Measurements from ENCODE around the gene CCDC86. TPM values are rescaled to one million over a fixed set of nuclear protein-coding genes. Genes with fewer than 3 reads are reported as not detected.
A peak's percentile ranks its signal among the peaks of the same experiment; 100 is the strongest.
"Not testable (repeated sequence)": the region's sequence is repeated elsewhere in the genome, so short reads cannot be mapped to it uniquely, and the experiment has no call there.

The CCDC86 gene
- total RNA-seq = 13.0 TPM

- DNase-seq (ENCODE audit: low spot score) = peak; percentile 96
These were observed at the start of gene CCDC86 for GRCh38 chr11:60841797-60842667. Gene CCDC86, plus strand, starts transcription at chr11:60842113. Its CDS starts 12 bp downstream, at chr11:60842125.

DNA sequence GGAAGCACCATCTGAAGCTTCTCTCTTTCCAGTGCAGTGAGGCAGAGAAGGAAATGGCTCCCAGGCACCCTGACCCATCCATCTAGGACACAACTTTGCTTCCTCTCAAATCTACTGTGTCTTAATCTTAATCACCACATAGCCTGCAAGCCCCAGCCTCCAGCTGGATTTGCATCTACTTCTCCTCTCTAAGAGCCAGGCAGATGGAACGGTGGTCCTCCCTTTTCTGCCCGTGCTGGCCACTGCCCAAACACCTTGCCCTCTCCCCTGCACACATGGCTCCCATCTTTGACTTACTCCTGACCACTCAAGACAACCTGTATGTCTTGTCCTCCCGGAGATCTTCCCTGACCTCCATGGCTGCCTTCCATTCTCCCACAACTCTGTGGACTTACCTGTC lies 49.4 kb upstream of the CCDC86 start:
- no peak for DNase-seq (ENCODE audit: low spot score)

- DNase-seq (ENCODE audit: low spot score) = no peak
These were observed 46.6 kb upstream of the CCDC86 start for GRCh38 chr11:60795291-60795690.

- no peak for DNase-seq (ENCODE audit: low spot score)
These were observed 43.9 kb upstream of the CCDC86 start for GRCh38 chr11:60797846-60798630.

- no peak for DNase-seq (ENCODE audit: low spot score)
These were observed 43.3 kb upstream of the CCDC86 start for GRCh38 chr11:60798631-60799030.

DNA sequence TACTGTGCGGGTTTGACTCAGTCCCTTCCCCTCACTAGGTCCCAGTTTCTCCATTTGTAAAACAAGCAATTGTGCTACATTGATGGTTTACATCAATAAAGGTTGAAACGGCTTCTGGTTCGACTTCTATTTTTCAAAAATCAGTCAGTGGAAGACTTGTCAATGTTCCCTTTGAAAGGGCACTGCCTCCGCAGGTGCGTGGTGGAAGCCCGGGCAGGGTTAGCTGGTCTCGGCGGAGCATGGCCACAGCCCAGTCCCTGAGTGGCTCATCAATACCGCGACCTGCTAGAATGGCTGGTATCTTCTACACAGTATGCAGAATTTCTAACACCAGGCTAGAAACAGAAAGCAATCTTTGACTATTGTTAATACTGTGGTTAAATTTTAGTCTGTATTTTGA lies 40.7 kb upstream of the CCDC86 start:
- no peak for DNase-seq (ENCODE audit: low spot score)

DNA sequence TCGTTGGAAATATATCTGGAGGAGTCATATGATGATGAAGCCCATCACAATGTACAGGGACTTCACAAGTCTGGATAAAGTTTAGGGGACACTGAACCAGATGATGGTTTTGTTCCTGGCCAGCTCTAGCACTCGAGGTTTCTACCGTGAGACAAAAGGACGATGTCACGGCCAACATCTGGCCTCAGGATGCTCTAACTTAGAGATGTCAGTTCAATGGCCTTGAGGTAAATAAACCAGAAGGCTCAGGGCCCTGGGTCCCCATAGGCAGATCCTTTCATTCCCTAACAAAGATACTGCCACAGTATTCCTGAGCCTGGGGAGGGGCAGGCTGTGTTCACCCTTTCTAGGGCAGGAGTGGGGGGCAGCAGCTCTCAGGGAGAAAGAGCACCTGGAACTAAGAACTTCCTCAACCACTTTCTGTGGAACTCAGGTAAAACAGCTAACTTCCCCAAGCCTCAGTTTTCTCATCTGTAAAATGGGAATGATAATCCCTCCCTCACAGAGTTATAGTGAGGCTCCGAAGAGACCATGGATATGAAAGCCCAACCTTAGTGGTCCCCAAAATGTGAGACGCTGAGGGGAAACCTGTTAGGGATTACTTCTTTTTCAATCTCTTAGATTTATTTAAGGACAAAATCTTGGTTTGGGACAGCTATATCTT lies 38.5 kb upstream of the CCDC86 start:
- DNase-seq (ENCODE audit: low spot score) = no peak

GRCh38 chr11:60809249-60809648 lies 32.7 kb upstream of the CCDC86 start:
- no peak for DNase-seq (ENCODE audit: low spot score)

DNA sequence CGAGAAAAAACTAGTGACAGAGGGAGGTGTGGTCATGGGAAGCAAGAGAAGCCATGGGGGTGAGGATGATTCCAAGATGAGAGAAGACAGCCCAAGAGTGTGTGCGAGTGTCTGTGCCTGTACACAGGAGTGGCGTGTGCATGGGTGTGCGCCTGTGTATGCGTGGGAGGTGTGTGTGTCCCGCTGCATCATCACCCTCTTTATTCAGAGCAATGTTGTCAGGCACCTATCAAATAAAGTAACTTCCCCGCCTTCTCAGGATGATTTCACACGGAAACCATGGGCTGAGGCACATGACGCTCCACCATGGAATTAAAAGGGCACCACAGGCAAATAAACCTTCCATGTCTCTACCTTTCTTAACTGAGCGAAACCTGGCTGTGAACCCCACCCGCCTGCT lies 32.2 kb upstream of the CCDC86 start:
- DNase-seq (ENCODE audit: low spot score) = no peak

- DNase-seq (ENCODE audit: low spot score) = no peak
These were observed 31.8 kb upstream of the CCDC86 start for GRCh38 chr11:60810151-60810550.

- DNase-seq (ENCODE audit: low spot score) = no peak
These were observed 31.3 kb upstream of the CCDC86 start for GRCh38 chr11:60810569-60810968.

DNA sequence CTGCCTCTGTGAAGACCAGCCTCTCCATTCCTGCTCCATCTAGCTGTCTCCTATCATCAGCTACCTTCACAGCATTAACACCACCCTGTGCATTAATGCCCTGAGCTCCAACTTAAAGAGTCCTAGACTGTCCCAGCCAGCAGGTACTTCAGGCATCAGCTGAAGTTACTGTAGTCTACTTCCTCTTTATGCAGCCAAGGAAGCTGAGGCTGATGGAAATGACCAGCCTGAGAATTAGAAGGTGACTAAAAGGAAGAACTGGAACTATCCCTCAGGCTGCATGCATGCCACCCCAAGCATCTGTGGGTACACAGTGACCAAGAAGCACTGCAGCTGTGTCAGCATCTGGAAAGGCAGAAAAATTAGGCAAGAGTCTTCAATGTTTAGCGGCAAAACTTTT lies 28.6 kb upstream of the CCDC86 start:
- DNase-seq (ENCODE audit: low spot score) = no peak

DNA sequence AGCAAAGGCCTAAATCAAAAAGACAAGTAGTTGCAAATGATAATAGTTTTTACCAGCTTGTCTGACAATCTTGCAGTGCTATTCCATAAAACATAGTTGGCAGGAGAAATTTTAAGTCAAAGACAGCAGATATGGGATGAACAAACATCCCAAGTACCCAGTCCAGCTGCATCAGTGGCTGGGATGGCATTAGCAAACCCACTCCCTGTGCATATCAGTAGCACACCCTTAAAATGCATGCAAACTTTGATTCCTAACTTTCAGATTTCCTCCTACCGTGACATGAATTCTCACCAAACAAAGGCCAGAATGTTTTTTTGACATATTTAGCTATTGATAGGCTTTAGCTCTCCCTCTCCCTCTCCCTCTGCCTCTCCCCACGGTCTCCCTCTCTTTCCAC lies 27.8 kb upstream of the CCDC86 start:
- no peak for DNase-seq (ENCODE audit: low spot score)

DNA sequence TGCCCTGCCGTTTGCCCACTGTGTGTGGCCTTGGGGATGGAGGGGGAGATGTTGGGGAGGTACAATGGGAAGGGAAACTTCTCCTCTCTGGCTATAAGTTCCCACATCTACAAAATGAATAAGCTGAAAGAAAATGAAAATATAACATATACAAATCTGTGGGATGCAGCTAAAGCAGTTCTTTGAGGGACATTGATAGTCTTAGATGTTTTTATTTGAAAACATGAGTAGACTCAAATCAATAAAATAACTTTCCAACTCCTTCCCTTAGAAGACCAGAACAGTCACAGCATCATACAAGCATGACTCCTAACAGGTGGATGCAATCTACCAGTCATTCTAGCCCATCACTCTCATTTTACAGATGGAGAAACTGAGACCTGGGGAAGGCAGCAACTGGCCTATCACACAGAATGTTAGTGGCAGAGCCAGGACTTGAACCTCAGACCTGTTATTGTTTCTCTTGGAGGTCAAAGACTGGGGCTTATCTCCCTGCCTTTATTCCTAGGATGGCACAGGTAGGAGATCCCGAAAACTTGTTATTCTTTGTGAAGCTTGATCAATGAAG lies 25.2 kb upstream of the CCDC86 start:
- DNase-seq (ENCODE audit: low spot score) = no peak

DNA sequence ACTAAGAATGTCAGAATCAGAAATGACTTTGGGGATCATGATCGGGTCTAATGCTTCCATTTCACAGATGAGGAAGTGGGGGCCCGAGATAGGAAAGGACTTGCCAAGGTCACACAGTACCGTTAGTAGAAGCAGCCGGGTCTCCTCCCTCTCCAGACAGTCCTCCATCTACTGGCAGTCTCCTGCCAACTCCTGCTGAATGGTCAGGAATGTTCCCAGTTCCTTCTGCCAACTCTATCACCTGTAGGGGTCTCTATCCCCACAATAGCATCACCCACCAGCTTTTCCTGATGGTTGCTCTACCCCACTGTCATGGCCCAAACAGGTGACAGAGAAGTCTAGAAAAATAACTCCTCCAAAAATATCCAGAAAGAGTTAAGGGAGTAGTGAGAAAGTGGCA lies 23.9 kb upstream of the CCDC86 start:
- DNase-seq (ENCODE audit: low spot score) = no peak

- DNase-seq (ENCODE audit: low spot score) = no peak
These were observed 19.9 kb upstream of the CCDC86 start for GRCh38 chr11:60821827-60822599.

GRCh38 chr11:60823745-60824306 lies 18.1 kb upstream of the CCDC86 start:
- DNase-seq (ENCODE audit: low spot score) = not testable (repeated sequence)

DNA sequence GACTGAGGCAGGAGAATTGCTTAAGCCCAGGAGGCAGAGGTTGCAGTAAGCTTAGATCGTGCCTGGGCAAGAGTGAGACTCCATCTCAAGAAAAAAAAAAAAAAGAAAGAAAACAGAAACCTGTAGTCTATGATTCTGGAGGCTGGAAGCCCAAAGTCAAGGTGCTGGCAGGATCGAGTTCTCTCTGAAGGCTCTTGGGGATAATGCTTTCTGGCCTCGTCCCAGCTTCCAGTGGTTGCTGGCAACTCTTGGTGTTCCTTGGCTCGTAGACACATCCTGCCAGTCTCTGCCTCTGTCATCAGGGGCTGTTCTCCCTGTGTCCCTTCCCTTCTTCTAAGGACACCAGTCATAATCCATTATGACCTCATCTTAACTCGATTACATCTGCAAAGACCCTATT lies 16.8 kb upstream of the CCDC86 start:
- DNase-seq (ENCODE audit: low spot score) = no peak

GRCh38 chr11:60825790-60826189 lies 16.1 kb upstream of the CCDC86 start:
- DNase-seq (ENCODE audit: low spot score) = no peak

- no peak for DNase-seq (ENCODE audit: low spot score)
These were observed 11.3 kb upstream of the CCDC86 start for GRCh38 chr11:60830478-60831142.

GRCh38 chr11:60831143-60831500 lies 10.8 kb upstream of the CCDC86 start:
- peak; percentile 87 for DNase-seq (ENCODE audit: low spot score)

Data from mucosa of gallbladder (tissue), 1 donor.